Putamen (tissue), 1 donor: ENCODE data around the gene MRAS.

Experiments used
- DNase-seq: peaks from one replicate; pipeline ENCODE4 v3.0.0-alpha.2; 2016; ENCODE audit warnings: low spot score

Gene MRAS

GRCh38 chr3:138340511-138340910 is 7.9 kb upstream of the MRAS start:
- DNase-seq = no peak

GRCh38 chr3:138344754-138345153 is 3.6 kb upstream of the MRAS start:
- DNase-seq = no peak

- no peak for DNase-seq
Observed at GRCh38 chr3:138348754-138349739, 668 bp downstream of the MRAS start.

DNA sequence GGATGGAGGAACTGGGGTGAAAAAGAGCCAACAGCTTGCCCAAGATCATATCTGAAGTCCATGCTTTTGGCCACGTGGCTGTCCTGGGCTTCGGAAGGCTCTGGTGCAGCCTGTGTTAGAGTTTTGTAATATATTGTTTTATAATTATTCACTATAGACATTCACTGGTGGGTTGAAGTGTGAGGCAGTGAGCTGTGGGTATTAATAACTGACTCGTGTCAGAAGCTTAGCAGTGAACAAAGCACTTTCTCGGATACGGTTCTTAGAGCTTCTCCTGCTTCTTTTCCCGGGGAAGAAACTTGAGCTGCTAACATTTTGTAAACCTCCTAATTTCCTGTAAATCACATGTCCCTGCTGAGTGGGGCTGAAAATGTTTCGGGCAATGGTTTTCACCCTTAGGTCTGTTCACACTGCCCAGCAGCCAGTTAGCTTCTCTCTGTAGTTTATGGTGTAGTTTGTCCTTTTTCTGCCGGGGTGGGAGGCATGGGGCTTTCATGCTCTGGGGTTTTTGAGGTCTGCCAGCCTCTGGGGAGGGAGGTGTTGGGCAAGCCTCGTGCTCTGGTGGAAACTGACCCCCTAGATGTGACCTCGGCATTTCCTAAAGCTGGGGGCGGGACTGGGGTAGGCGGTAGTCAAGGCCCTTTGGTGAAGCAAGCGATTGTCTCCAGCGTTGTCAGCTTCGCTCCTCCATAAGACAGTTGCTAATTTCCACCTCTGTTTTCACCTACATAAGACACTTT is 1.7 kb downstream of the MRAS start:
- DNase-seq = no peak

- no peak for DNase-seq
Observed at GRCh38 chr3:138351151-138351550, 2.8 kb downstream of the MRAS start.

- no peak for DNase-seq
Observed at GRCh38 chr3:138351916-138352550, 3.7 kb downstream of the MRAS start.

- no peak for DNase-seq
Observed at GRCh38 chr3:138354376-138354775, 6.0 kb downstream of the MRAS start.

GRCh38 chr3:138355071-138355470 is 6.7 kb downstream of the MRAS start:
- no peak for DNase-seq

DNA sequence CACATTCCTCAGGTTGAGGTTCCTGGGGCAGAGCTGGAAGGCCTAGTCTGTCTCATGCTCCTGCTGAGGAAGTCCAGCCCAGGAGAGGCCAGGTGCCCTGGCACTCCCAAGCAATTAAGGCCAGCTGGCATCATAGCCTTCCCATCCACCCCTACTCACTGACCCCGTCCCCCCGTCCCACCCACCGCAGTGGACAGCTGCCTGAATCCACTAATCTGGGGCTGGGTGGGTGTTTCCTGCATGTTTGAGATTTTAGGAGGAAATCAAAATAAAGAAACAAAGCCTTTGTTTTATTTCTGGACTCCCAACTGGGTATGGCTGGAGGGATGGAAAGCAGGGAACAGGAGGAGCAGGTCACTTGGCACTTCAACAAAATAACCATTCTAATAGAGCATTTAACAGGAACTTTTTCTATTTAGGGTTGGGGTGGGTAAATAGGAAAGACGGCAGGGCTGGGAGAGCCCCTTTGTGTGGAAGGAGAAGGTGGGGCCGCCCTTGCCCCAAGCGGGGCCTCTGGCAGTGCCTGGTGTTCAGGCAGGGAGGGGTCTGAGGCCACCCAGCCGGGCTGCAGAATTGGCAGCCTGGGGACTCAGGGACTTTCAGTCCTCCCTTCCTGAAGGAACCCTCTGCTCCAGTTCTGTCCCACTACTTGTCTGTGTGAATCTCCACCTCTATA is 8.5 kb downstream of the MRAS start:
- no peak for DNase-seq

DNA sequence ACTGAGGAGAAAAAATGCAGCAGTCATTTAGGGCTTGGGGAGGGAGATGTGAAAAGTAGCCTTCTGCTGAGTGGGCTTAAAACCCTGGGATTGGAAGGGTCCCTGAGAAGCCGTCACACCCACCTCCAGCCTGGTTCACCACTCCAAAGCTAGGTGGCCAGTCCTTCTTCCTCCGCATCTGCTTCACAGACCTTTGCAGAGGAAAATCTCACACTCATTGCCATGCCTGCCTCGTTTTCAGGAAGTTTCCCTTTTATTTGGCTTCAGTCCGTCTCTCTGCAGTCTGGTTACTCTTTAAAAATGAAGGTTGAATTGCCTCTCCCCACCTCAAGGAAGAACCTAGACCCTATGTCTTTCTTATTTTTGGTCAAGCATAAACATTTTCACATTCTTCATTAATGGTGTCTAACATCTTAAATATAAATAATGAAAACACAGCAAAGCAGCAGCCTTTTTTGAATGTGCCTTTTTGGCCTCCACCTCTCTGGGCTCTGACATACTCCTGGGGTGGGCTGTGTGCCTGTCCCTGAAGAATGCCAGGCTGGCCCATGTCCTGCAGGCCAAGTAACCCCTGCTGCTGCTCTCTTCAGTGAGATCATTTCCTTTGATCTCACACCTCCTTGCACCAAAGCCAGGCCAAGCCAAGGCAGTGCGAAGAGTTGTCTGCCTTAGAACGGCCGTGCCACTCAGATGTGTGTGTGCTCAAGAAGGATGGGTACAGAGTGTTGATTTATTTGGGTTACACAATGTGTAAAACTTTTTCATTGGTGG is 11.0 kb downstream of the MRAS start:
- no peak for DNase-seq

DNA sequence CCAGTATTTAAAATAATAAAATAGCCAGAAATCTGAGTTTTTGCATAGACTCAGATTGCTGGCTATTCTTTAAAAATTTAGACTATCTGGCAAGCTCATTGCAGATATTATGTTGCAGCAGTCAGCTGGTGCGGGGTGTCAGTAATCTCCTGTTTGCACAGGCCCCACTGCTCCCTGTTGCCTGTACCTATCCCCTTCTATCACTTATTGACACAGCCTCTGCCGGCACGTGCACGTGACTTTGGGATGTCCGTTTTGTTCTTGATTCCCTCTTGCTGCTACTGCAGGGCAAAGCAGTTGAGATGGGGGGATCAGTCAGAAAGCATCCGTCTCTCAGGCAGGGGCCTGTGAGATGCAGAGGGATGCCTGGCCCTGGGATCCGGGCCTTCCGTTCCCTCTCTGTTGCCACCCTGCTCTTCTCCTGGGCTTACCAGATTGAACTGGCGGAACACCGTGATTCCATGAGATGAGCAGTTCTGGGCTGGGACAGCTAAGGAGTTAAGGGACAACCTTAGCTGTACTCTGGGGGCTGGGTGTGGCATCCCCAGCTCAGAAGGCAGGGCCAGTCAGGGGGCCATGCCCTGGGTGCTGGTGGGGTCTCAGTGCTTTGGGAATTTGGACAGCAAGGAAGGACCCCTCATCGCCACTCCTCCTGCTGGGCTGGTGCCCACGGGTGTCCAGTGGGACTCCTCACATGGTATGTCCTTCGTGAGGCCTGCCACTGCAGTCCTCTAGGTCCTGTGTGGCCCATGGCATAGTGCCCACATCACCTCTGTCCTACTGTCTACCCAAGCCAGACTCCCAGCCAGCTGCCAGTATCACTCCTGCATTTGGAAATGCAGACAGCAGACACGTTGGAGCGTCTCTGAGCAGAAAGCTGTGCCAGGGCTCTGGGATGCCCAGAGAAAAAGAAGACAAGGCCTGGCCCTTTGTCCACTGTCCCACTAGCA is 11.8 kb downstream of the MRAS start:
- no peak for DNase-seq

DNA sequence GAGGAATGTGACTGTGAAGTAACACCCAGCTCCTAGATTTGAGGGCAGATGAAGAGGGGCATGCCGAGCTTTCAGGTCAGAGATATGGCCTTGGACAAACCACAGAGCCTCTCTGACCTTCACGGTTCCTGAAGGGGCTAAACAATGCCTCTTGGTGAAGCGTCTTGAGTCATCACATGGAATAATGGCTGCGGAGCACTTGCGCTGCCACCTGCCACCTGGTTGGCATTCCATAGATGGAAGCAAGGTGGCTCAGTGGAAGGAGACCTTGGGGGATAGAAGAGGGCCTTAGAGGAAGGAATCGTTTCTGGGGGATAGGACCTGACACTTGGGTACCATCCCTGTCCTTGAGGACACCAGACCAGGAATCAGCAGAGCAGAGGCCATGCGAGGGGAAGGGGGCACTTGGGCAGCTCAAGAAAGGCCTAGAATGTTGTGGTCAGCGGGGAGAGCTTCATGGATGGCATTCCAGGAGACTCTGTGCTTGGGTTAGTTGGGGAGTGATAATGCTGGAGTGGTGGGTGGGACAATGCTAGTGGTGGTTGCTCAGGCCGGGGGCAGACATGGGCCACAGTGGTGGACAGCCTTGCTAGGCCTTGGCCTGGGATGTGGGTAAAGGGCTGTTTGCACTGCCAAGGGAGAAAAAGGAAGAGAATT is 12.6 kb downstream of the MRAS start:
- DNase-seq = no peak

GRCh38 chr3:138361561-138361971 is 13.2 kb downstream of the MRAS start:
- DNase-seq = no peak

DNA sequence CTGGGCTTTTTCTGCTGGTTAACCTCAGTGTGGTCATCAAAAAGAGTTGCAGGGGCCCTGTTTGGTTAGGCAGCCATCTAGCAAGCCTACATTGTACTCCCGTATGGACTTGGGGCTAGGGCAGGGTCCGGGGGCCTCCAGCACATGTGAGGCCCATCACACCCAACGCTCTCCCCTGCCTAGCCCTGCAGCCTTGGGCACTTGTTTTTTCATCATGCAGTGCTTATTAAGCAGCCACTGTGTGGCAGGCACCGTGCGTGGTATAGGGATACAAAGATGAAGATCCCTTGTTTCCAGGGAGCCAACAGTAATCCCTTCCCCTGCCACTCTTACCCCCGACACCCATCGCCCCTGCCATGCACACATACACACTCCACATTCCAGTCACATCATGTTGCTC is 14.2 kb downstream of the MRAS start:
- no peak for DNase-seq

- DNase-seq = no peak
Observed at GRCh38 chr3:138363322-138363721, 14.9 kb downstream of the MRAS start.

DNA sequence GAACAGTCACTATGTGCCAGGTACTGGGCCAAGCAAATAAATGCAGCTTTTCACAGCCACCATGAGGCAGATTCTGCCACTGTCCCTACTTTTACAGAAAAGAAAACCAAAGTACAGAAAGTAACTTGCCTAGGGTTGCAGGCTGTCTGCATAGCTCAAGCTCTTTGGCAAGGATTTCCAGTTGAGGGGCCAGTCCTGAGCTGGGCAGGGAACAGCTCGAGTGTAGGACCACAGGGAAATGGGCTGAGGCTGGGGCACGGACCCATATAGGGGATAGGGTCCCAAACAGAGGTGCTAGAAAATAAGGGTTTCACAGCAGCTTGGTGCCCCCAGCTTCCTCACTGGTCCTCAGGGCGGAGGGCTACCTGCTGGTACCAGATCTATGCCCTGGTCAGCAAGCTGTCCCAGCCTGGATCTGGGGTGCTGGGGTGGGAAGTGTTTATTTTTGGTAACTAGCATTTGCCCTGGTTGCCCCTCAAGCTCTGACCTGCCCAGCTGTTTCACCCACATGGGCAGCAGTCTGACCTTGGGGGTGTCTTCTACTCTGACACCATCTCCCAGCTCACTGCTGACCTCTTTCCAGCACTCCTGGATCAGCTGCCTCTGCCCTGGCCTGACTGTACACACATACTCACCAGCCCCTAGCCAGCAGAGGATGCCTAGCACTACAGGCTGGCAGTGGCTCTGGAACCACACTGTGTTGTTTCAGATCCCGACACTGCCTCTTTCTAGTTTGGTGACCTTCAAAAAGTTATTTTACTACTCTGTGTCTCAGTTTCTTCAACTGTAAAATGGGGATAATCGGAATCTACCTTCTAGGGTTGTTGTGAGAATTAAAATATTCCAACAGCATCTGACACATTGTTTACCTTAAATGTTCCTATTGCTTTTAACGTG is 16.2 kb downstream of the MRAS start:
- no peak for DNase-seq

DNA sequence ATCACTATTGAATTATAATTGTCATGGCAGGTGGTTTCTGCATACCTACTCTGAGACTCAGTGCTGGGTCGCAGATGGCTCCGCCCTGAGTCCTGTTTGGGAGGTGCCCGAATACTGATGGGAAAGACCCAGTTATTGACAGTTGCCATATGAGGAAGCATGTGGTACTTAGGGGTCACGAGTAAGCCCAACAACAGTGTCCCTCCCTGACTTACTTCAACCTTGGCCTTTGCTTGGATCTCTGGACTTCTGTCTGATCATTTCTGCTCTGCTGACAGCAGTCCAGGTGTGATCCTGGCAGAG is 16.8 kb downstream of the MRAS start:
- no peak for DNase-seq

DNA sequence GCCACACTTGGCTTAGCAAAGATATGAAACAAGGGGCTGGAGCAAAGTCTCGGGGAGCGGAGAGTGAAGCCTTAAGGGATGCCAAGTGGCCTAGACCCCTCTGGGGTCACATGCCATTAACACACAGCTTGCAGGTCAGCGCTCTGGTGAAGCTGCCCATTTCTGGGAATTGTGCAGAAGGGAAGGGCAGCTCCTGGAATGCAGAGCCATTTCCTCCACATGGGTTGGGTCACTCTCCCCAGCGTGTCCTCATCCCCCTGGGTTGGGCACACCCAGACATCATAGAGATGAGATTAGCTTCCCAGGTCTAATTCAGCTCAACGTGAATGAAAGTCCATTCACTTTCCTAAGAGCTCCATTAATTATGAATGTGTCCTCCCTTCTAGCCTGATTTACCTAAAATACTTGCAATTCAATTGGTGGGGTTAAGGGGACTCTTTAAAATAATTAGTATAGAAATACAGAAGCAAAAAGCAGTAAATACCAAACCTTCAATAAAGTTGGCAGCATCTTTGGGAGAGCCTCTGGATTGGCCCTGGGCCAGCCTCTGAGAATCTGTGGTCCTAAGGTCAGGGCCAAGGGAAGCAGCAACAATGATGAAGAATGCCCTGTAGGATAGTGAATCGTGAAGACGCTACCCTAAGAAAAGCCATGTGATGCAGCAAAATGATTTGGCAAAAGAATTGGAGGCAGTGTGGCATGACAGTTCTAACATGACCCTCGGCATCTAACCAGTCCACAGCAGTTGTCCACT is 17.8 kb downstream of the MRAS start:
- no peak for DNase-seq
